Panc1 (cell line): ENCODE data around the gene SMIM43. TPM values are rescaled to one million over a fixed set of nuclear protein-coding genes. Genes with fewer than 3 reads are reported as not detected.

Experiments used
- ATAC-seq: fragments of 200-7000 bp; cut with Tn5 transposase; 2 replicates; pipeline ENCODE4 v1.9.1; 2020; ENCODE audit warnings: mild to moderate bottlenecking, moderate library complexity
- BruUV-seq: library from RNA; stranded (reverse); fragments of 400-500 nt; replicated peaks from 2 replicates; lab custom pipeline; 2021; lab: Mats Ljungman, UMichigan
- CTCF ChIA-PET: fragments of 300-600 bp; sonication (Branson Sonifier 250); formaldehyde crosslinking; loops from one replicate; lab custom pipeline; 2022; ENCODE audit warnings: antibody characterized with exemption; lab: Charles Lee
- POLR2A ChIA-PET: fragments of 300-600 bp; sonication (Branson Sonifier 250); formaldehyde crosslinking; loops from one replicate; lab custom pipeline; 2022; ENCODE audit warnings: antibody characterized with exemption; lab: Charles Lee
- DNase-seq: peaks from one replicate; pipeline ENCODE4 v3.0.0-alpha.2; 2010; ENCODE audit warnings: low read depth, low spot score
- H3K27ac ChIP-seq: 2 replicates; pipeline ENCODE4 v1.5.1; 2011; ENCODE audit warnings: mild to moderate bottlenecking, low read length, inconsistent platforms
- H3K27me3 ChIP-seq: fragments of 200-500 bp; sonication (Bioruptor generic); 2 replicates; pipeline ENCODE4 v1.6.0; 2014; ENCODE audit warnings: low read length, inconsistent platforms; ENCODE audit not compliant: control insufficient read depth, insufficient read depth
- H3K36me3 ChIP-seq: fragments of 200-500 bp; sonication (Bioruptor generic); 2 replicates; pipeline ENCODE4 v1.5.1; 2014; ENCODE audit warnings: inconsistent platforms, mild to moderate bottlenecking, low read length, moderate library complexity; ENCODE audit not compliant: control insufficient read depth, insufficient read depth
- H3K4me1 ChIP-seq: 2 replicates; pipeline ENCODE4 v1.5.1; 2011; ENCODE audit warnings: inconsistent platforms, mild to moderate bottlenecking, low read length, moderate library complexity; ENCODE audit not compliant: control insufficient read depth, insufficient read depth
- H3K4me3 ChIP-seq, 2 experiments: 2 replicates each; pipeline ENCODE4 v1.5.1; 2011 to 2012; ENCODE audit warnings: low read depth in 2 of 2, low read length in 2 of 2, mild to moderate bottlenecking in 2 of 2, inconsistent platforms in 1 of 2, moderate library complexity in 1 of 2
- H3K9me3 ChIP-seq: fragments of 200-500 bp; sonication (Bioruptor generic); 2 replicates; pipeline ENCODE4 v1.5.1; 2014; ENCODE audit warnings: low read depth, mild to moderate bottlenecking, inconsistent platforms, low read length, moderate library complexity; ENCODE audit not compliant: control insufficient read depth, insufficient read depth
- CTCF ChIP-seq: fragments of 450-650 bp; IDR thresholded peaks from 2 replicates; pipeline ENCODE4 v1.5.1; 2017; ENCODE audit warnings: mild to moderate bottlenecking
- POLR2AphosphoS5 ChIP-seq: IDR thresholded peaks from 2 replicates; pipeline ENCODE4 v1.6.1; 2012; ENCODE audit warnings: mild to moderate bottlenecking, low read depth, low read length, moderate library complexity
- REST ChIP-seq, 2 experiments: IDR thresholded peaks; 2 replicates each; pipeline ENCODE4 v1.6.1; 2011 to 2012; ENCODE audit warnings: low read depth in 2 of 2, control low read depth in 1 of 2, low read length in 1 of 2, mild to moderate bottlenecking in 1 of 2, moderate library complexity in 1 of 2; ENCODE audit not compliant: insufficient read depth in 1 of 2
- SIN3A ChIP-seq: IDR thresholded peaks from 2 replicates; pipeline ENCODE4 v1.6.1; 2012; ENCODE audit warnings: low read depth, mild to moderate bottlenecking, low read length, moderate library complexity, borderline replicate concordance; ENCODE audit not compliant: insufficient read depth
- TCF7L2 ChIP-seq: IDR thresholded peaks from 2 replicates; pipeline ENCODE4 v1.6.1; 2011; ENCODE audit warnings: mild to moderate bottlenecking, low read depth, low read length, inconsistent platforms
- in situ Hi-C: cut with HindIII; loops from 2 replicates; pipeline ENCODE4 v1.10.0; 2016; ENCODE audit warnings: low sequenced_read_pairs, low pct_unique_long_range_greater_than_20kb
- intact Hi-C: fragments of 100-400 bp; cut with micrococcal nuclease; formaldehyde crosslinking; loops from one replicate; pipeline ENCODE4 v1.10.0; 2022; ENCODE audit not compliant: unreplicated experiment
- total RNA-seq: library from RNA; stranded (reverse); gene quantifications from one replicate; pipeline ENCODE4 v1.2.1, GENCODE V29; 2021; ENCODE audit not compliant: unreplicated experiment

SMIM43 gene
- total RNA-seq, 1 experiment from 2014 or later = not detected

GRCh38 chr4:121739575-121739974 is 25.4 kb downstream of the SMIM43 start:
- Histone ChIP-seq H3K4me1 (no peaks in the 10 kb centered on the region), H3K27ac (no peak overlapping the region), H3K4me3 (no peak overlapping the region), H3K9me3 (no peaks in the 10 kb centered on the region), H3K27me3 (no peaks in the 10 kb centered on the region), H3K36me3 (no peaks in the 10 kb centered on the region)
- in situ Hi-C loops (no loop called here), intact Hi-C loops (loop anchor here (5.0 kb wide), 2 partner anchors 367 to 547 kb away; no protein-coding TSS in a partner anchor)
- ChIA-PET POLR2A (no interaction called here), CTCF (no interaction called here)
- no peak for TF ChIP-seq TCF7L2
- no peak for TF ChIP-seq SIN3A
- no peak for TF ChIP-seq CTCF
- no peak for TF ChIP-seq REST (IDR thresholded peaks at IDR 0.05; ENCODE audit: insufficient read depth in 1 of 2, low read depth in 2 of 2, low read length in 1 of 2)
- no TSS peak for BruUV-seq
- DNase-seq = no peak
- no peak for ATAC-seq

- DNase-seq (no peak), ATAC-seq (no peak)
- POLR2A ChIA-PET = no interaction called here
- TF ChIP-seq CTCF (no peak), SIN3A (no peak), POLR2AphosphoS5 (no peak), REST (IDR thresholded peaks at IDR 0.05; ENCODE audit: insufficient read depth in 1 of 2, low read depth in 2 of 2, low read length in 1 of 2) (no peak), TCF7L2 (no peak)
- no peaks in the 10 kb centered on the region for H3K36me3 ChIP-seq
- no peak overlapping the region for H3K27ac ChIP-seq
- no TSS peak for BruUV-seq
- intact Hi-C loops (loop anchor here (5.0 kb wide), 2 partner anchors 367 to 547 kb away; no protein-coding TSS in a partner anchor), in situ Hi-C loops (no loop called here)
- H3K4me1 ChIP-seq = no peaks in the 10 kb centered on the region
- H3K4me3 ChIP-seq = no peak overlapping the region
- no peaks in the 10 kb centered on the region for H3K9me3 ChIP-seq
- H3K27me3 ChIP-seq = no peaks in the 10 kb centered on the region
- CTCF ChIA-PET = no interaction called here
Observed at GRCh38 chr4:121738780-121739535, 26.0 kb downstream of the SMIM43 start.
